ENCODE measurements around the gene URB1.
"Not testable (repeated sequence)": the region's sequence is repeated elsewhere in the genome, so short reads cannot be mapped to it uniquely, and the experiment has no call there.

The URB1 gene

GRCh38 chr21:32392880-32393676, at the start of gene URB1:
TSS of gene URB1 (minus strand) at chr21:32393012. CDS start at chr21:32392910, 102 bp downstream.
- DNase-seq, result peak; percentile 90

- no peak for DNase-seq
Observed at GRCh38 chr21:32437729-32438128, 44.9 kb upstream of the URB1 start.

GRCh38 chr21:32432982-32433660, 40.3 kb upstream of the URB1 start:
- not testable (repeated sequence) for DNase-seq

- no peak for DNase-seq
Observed at GRCh38 chr21:32427958-32428623, 35.3 kb upstream of the URB1 start.

GRCh38 chr21:32426592-32427051, 33.8 kb upstream of the URB1 start:
- DNase-seq, result no peak

GRCh38 chr21:32426066-32426465, 33.3 kb upstream of the URB1 start:
- no peak for DNase-seq

- DNase-seq, result no peak
Observed at GRCh38 chr21:32425628-32426027, 32.8 kb upstream of the URB1 start.

- DNase-seq, result no peak
Observed at GRCh38 chr21:32424674-32425073, 31.9 kb upstream of the URB1 start.

GRCh38 chr21:32424191-32424535, 31.4 kb upstream of the URB1 start:
- no peak for DNase-seq

- no peak for DNase-seq
Observed at GRCh38 chr21:32423320-32424190, 30.7 kb upstream of the URB1 start.

GRCh38 chr21:32422064-32422463, 29.3 kb upstream of the URB1 start:
- DNase-seq, result no peak

- no peak for DNase-seq
Observed at GRCh38 chr21:32418146-32418545, 25.3 kb upstream of the URB1 start.

- no peak for DNase-seq
Observed at GRCh38 chr21:32415451-32416398, 22.9 kb upstream of the URB1 start.

GRCh38 chr21:32414579-32415358, 22.0 kb upstream of the URB1 start:
- no peak for DNase-seq

- no peak for DNase-seq
Observed at GRCh38 chr21:32413697-32414578, 21.1 kb upstream of the URB1 start.

- DNase-seq, result no peak
Observed at GRCh38 chr21:32413015-32413504, 20.2 kb upstream of the URB1 start.

GRCh38 chr21:32412162-32413014, 19.6 kb upstream of the URB1 start, which contains the start of gene EVA1C:
TSS of gene EVA1C (plus strand) at chr21:32412706. CDS start at chr21:32412854, 148 bp downstream.
- peak; percentile 65 for DNase-seq
